Tongue (tissue), 2 donors: ENCODE measurements around the gene THBS4. TPM values are rescaled to one million over a fixed set of nuclear protein-coding genes. Genes with fewer than 3 reads are reported as not detected.
"Not testable (repeated sequence)": the region's sequence is repeated elsewhere in the genome, so short reads cannot be mapped to it uniquely, and the experiment has no call there.

Experiments used
- DNase-seq: peaks from one replicate; pipeline ENCODE4 v3.0.0-alpha.2; 2015
- total RNA-seq: library from RNA; depleted of rRNA; stranded (reverse); fragments of >200 nt; gene quantifications from one replicate; pipeline ENCODE4 v1.2.3, GENCODE V29; 2014

The THBS4 gene
- total RNA-seq, 1 donor from 2014 or later: 789 TPM

GRCh38 chr5:80076131-80077050 is 41.2 kb downstream of the THBS4 start:
- peak; percentile 35 for DNase-seq

GRCh38 chr5:80077051-80077714 is 42.0 kb downstream of the THBS4 start:
- DNase-seq: no peak

GRCh38 chr5:80078921-80079320 is 43.8 kb downstream of the THBS4 start:
- no peak for DNase-seq

- DNase-seq: no peak
Observed at GRCh38 chr5:80082281-80082680, 47.1 kb downstream of the THBS4 start.

- DNase-seq: peak; percentile 96
Observed at GRCh38 chr5:80082731-80083100, 47.6 kb downstream of the THBS4 start.

DNA sequence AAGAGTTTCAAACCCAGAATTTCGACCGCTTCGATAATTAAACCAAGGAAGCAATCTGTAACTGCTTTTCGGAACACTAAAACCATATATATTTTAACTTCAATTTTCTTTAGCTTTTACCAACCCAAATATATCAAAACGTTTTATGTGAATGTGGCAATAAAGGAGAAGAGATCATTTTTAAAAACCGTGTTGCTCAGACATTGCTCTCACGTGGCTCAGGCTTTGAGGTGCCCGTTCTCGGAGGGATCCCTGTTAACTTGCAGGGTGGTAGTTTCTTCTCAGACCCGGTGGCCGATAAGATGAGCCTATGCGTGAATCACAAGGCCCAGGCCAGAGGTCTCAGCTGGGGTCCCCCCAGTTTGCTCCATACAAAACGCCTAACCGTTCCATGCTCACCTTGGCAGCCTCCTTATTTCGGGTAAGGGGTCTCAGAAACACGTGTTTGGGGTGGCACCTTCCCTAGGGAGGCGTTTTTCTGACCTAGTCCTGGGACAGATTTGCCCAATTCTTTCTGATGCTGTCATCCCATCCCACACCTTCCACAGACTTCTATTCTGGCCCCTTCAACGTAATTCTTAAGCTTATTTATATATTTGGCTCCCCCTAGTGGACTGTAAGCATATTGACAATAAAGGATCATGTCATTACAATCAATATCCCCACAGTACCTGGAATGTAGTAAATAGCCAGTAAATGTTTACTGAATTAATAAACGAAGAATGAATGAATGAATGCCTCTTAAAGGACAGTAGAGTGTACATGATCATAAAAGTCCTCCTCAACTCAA is 48.1 kb downstream of the THBS4 start:
- DNase-seq: peak; percentile 78

- DNase-seq: no peak
Observed at GRCh38 chr5:80090884-80091166, 55.7 kb downstream of the THBS4 start.

DNA sequence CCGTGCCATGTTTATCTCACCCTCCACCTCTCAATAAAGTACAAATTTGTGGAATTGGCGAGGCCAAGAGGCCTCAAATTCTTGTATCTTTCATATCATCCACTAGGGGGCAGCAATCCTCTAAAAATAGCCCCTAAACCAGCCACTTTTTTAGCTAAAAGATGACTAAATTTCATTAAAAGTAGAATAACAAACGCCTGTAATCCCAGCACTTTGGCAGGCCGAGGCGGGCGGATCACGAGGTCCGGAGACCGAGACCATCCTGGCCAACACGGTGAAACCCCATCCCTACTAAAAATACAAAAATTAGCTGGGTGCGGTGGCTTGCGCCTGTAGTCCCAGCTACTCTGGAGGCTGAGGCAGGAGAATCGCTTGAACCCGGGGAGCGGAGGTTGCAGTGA is 56.6 kb downstream of the THBS4 start:
- DNase-seq: peak; percentile 88

DNA sequence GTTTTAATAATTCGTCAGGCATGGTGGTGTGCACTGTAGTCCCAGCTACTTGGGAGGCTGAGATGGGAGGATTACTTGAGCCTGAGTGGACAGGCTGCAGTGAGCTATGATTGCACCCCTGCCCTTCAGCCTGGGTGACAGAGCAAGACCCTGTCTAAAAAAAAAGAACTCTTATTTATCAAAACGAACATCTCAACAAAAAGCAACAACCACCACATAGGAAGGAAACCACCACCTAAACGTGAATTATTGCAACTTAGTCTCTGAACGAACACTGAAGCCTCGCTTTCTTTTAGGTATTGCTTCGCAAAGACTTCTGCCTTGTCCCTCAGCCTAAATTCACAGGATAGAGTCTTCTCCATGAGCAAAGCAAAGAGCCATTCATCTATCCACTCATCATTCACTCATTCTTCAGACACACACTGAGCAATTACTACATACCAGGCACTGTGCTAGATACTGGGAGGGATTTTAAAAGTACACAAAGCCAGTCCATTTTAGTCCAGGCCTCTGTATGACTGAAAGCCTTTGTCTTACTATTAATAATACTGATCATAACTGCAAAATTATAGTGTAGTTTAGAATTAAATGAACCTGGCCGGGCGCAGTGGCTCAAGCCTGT is 57.4 kb downstream of the THBS4 start:
- no peak for DNase-seq

DNA sequence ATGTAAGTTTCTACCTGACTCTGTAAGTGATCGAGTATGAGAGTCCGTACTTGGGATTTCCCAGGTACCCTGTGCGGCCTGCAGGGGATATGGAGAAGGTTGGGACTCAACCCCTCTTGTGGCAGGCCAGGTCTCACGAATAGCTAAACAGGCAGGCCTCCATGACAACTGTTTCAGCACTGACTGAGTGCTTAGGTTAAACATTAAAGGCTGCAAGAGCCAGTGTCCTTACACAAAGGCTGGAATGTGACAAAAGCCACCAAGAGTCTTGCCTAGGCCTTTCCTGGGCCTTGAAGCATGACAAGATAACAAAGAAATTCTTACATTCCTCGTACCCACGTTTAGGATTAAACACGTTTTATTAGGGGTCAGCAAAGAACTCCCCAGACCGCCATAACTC is 58.6 kb downstream of the THBS4 start:
- no peak for DNase-seq

DNA sequence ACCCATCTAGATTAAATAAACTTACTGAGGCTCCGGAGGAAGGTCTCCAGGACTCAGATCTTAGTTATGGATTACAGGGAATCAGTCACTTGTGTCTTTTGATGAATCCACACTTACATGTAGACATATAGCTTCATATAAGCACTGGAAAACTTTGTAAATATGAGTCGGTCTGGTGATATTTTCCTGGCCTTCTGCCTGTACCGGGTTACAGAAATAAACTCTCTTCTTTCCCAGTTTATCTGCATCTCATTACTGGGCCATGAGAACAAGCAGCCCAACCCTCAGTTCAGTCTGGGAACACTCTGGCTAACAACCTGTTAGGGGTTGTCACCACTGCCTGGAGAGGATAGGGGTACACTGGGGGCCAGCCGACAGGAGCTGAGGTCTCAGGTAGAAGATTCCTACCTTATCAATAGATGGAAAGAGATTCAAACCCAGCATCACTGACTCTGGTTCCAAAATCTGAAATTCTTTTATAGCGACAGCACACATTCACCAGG is 59.1 kb downstream of the THBS4 start:
- DNase-seq: no peak

- no peak for DNase-seq
Observed at GRCh38 chr5:80097451-80097850, 62.3 kb downstream of the THBS4 start.

DNA sequence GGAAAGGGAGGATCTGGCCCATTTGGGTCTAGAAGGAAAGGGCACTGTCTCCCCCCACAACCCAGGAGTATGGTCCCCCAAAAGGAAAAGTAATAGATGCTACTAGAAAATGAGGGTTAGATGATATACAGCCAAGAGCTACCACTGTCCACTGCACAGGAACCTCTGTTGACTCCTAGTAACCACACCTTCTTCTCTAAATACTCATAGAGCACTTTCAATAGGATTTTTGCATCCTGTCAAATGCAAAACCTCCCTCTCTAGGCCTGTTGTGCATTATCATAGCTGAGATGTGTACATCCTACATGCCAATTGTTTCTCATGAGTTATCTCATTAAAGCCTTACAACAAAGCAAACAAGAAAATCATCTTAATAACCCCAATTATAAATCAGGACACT is 66.8 kb downstream of the THBS4 start:
- DNase-seq: no peak

DNA sequence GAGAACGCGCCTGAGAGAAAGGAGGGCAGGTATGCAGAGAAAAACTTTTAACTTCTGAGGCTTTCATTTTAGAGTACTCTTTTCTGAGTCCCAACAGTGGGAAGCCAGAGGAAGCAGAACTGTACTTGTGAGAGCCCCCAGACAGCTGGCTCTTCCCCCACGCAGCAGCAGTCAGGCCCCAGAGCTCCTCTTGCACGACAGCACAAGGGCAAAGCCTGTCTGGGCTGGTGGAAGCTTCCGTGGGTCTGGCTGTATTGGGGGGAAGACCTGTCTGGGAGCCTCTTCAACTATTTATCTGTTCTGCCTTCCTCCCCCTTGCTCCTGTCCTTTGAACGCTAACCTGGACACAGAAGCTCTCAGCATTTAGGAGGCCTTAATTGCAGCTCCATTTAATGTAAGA is 68.2 kb downstream of the THBS4 start:
- no peak for DNase-seq

GRCh38 chr5:80105698-80106439 is 70.7 kb downstream of the THBS4 start:
- no peak for DNase-seq

GRCh38 chr5:80106916-80107315 is 71.8 kb downstream of the THBS4 start:
- no peak for DNase-seq

DNA sequence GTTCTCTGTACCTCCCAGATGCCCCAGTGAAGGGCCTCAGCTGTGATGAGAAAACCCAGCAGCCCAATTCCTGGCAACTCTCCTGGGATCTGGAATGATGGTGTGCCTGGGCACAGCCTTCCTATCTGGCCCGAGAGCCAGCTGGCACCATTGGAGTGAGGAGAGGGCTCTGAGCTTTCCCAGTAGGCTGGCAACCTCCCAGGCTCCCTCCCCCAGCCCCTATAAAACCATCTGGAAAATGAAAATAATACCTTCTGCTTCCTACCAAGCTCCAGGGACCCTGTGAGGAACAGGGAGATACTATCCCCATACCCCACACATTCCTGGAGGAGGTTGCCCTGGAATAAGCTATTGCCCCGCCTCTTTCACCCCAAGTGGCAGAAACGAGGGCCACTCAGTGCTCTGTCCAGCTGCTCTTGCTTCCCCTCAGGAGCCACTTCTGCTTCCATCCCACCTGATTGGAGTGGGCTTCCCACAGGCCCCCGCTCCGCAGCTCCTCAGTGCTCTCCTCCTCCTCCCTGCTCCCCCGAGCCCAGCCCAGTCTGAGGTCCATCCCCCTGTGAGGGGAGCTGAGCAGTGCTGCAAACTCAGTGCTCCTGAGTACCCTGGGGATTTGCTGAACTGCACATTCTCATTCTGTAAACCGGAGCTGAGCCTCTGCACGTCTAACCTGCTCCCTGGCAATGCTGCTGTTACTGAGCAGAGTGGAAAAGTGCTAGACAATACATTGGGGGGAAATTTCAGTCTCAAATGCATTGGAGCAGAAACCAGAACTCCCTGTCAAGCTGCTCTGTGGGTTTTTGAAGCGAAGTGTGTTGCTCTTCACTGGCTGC is 74.7 kb downstream of the THBS4 start:
- peak; percentile 79 for DNase-seq

- DNase-seq: not testable (repeated sequence)
Observed at GRCh38 chr5:80111376-80111990, 76.3 kb downstream of the THBS4 start.

- no peak for DNase-seq
Observed at GRCh38 chr5:80114860-80115259, 79.7 kb downstream of the THBS4 start.

GRCh38 chr5:80116000-80116399 is 80.9 kb downstream of the THBS4 start:
- DNase-seq: peak; percentile 55
